Measurements from ENCODE around the gene PTCH1. TPM values are rescaled to one million over a fixed set of nuclear protein-coding genes. Genes with fewer than 3 reads are reported as not detected.

PTCH1 gene
- total RNA-seq, 3 donors from 2014 or later: 6.6 to 9.9 (median 6.6) TPM

- H3K9me3 ChIP-seq: peaks cover 4 to 23% of the 10 kb centered on the region in 2 donors
- H3K4me1 ChIP-seq: no peaks in the 10 kb centered on the region
- no peak overlapping the region for H3K4me3 ChIP-seq
- DNase-seq (ENCODE audit: low spot score in 2 of 2): no peak
- H3K27ac ChIP-seq: no peak overlapping the region
- TF ChIP-seq POLR2AphosphoS5 (IDR thresholded peaks at IDR 0.05) (no peak), CTCF (IDR thresholded peaks at IDR 0.05) (no peak), POLR2A (IDR thresholded peaks at IDR 0.05) (no peak)
- intact Hi-C loops (cut with DNase I; ENCODE audit: low total_unique reads): no loop called here
- no peaks in the 10 kb centered on the region for H3K36me3 ChIP-seq
- no peaks in the 10 kb centered on the region for H3K27me3 ChIP-seq
These were observed 97.3 kb downstream of the PTCH1 start for GRCh38 chr9:95419444-95419843.

GRCh38 chr9:95415158-95415557 lies 101.6 kb downstream of the PTCH1 start:
- Histone ChIP-seq H3K36me3 (no peaks in the 10 kb centered on the region), H3K9me3 (no peaks in the 10 kb centered on the region), H3K27ac (no peak overlapping the region), H3K4me1 (no peaks in the 10 kb centered on the region), H3K27me3 (no peaks in the 10 kb centered on the region), H3K4me3 (no peak overlapping the region)
- no peak for DNase-seq (ENCODE audit: low spot score in 2 of 2)
- intact Hi-C loops (cut with DNase I; ENCODE audit: low total_unique reads): no loop called here
- TF ChIP-seq POLR2AphosphoS5 (IDR thresholded peaks at IDR 0.05): no peak
- TF ChIP-seq CTCF (IDR thresholded peaks at IDR 0.05): no peak
- no peak for TF ChIP-seq POLR2A (IDR thresholded peaks at IDR 0.05)

GRCh38 chr9:95413793-95414192 lies 103.0 kb downstream of the PTCH1 start:
- DNase-seq (ENCODE audit: low spot score in 2 of 2): no peak
- no peak overlapping the region for H3K27ac ChIP-seq
- no peaks in the 10 kb centered on the region for H3K27me3 ChIP-seq
- TF ChIP-seq POLR2A (IDR thresholded peaks at IDR 0.05): no peak
- no peak for TF ChIP-seq POLR2AphosphoS5 (IDR thresholded peaks at IDR 0.05)
- no peak for TF ChIP-seq CTCF (IDR thresholded peaks at IDR 0.05)
- H3K4me1 ChIP-seq: no peaks in the 10 kb centered on the region
- no peaks in the 10 kb centered on the region for H3K36me3 ChIP-seq
- intact Hi-C loops (cut with DNase I; ENCODE audit: low total_unique reads): no loop called here
- H3K4me3 ChIP-seq: no peak overlapping the region
- no peaks in the 10 kb centered on the region for H3K9me3 ChIP-seq

GRCh38 chr9:95411054-95411892 lies 105.5 kb downstream of the PTCH1 start:
- DNase-seq (ENCODE audit: low spot score in 2 of 2): no peak
- Histone ChIP-seq H3K27ac (no peak overlapping the region), H3K4me1 (no peaks in the 10 kb centered on the region), H3K36me3 (no peaks in the 10 kb centered on the region), H3K9me3 (no peaks in the 10 kb centered on the region), H3K4me3 (no peak overlapping the region), H3K27me3 (no peaks in the 10 kb centered on the region)
- intact Hi-C loops (cut with DNase I; ENCODE audit: low total_unique reads): no loop called here
- no peak for TF ChIP-seq CTCF (IDR thresholded peaks at IDR 0.05)
- TF ChIP-seq POLR2A (IDR thresholded peaks at IDR 0.05): no peak
- no peak for TF ChIP-seq POLR2AphosphoS5 (IDR thresholded peaks at IDR 0.05)

- intact Hi-C loops (cut with DNase I; ENCODE audit: low total_unique reads): no loop called here
- no peaks in the 10 kb centered on the region for H3K27me3 ChIP-seq
- DNase-seq (ENCODE audit: low spot score in 2 of 2): no peak
These were observed 106.9 kb downstream of the PTCH1 start for GRCh38 chr9:95409650-95410426.

More at GRCh38 chr9:95409650-95410426, 106.9 kb downstream of the PTCH1 start:
- no peaks in the 10 kb centered on the region for H3K36me3 ChIP-seq
- no peaks in the 10 kb centered on the region for H3K4me1 ChIP-seq
- H3K9me3 ChIP-seq: no peaks in the 10 kb centered on the region
- no peak overlapping the region for H3K4me3 ChIP-seq
- TF ChIP-seq CTCF (IDR thresholded peaks at IDR 0.05) (no peak), POLR2A (IDR thresholded peaks at IDR 0.05) (no peak), POLR2AphosphoS5 (IDR thresholded peaks at IDR 0.05) (no peak)
- no peak overlapping the region for H3K27ac ChIP-seq
